Stimulated activated CD4-positive, alpha-beta T cell treated with anti-CD3 and anti-CD28 coated beads, Interleukin-4, amount 100 ng/mL, for 48 hours (primary cell): ENCODE measurements around the gene COQ4.

Source experiments
- DNase-seq, 2 donors: peaks; one replicate each; pipeline ENCODE4 v3.0.0-alpha.2; 2020; ENCODE audit warnings: low read depth in 2 of 2

Gene COQ4

DNA sequence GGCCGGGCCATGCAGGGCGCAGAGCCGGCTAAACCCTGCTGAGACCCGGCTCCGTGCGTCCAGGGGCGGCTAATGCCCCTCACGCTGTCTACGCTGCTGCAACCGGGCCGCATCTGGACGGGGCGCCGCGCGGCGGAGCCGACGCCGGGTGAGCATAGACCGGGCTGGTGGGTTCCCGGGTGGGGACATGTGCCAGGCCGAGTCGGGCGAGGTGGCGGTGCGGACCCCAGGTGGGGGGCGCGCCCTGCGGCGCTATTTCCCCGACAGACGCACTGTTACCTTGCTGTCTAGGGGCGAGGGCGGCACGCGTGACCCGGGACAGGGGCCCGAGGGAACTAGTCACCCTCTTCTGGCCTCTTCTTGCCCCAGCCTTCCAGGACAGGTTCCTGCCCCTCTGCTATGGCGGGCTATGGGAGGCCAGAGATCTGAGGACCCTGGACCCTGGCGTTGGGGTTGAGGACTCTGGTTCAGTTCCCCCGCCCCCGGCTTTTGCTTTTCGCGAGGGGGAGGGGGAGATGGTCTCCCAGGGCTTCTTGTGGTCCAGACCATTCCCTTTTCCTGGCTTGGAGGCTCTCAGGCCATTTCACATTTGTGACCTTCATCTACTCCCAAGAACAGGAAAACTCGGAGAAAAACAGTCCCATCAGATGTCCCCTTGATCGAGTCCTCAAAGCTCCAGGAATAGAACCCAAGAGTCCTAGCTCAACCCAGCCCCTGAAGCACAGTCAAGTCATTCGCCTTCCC lies 18.2 kb downstream of the COQ4 start:
- peak in 1 of 2 donors; percentile 4 for DNase-seq

DNA sequence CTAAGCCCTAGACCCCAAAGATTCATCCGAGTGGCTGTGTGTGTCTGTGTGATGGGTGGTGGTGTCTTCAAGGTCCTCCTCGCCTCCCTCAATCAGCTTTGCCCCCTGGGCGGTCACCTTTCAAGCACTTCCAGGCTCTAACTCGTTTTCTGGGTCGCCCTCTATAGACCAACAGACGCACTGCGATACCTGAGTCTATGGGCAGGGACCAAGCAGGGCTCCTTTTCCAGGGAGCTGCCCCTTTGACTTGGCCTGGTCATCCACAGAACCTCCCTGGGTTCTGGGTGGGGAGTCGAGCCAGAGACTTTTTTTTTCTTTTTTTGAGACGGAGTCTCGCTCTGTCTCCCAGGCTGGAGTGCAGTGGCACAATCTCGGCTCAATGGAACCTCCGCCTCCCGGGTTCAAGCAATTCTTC lies 18.8 kb downstream of the COQ4 start:
- DNase-seq = peak; percentile 56 to 58

DNA sequence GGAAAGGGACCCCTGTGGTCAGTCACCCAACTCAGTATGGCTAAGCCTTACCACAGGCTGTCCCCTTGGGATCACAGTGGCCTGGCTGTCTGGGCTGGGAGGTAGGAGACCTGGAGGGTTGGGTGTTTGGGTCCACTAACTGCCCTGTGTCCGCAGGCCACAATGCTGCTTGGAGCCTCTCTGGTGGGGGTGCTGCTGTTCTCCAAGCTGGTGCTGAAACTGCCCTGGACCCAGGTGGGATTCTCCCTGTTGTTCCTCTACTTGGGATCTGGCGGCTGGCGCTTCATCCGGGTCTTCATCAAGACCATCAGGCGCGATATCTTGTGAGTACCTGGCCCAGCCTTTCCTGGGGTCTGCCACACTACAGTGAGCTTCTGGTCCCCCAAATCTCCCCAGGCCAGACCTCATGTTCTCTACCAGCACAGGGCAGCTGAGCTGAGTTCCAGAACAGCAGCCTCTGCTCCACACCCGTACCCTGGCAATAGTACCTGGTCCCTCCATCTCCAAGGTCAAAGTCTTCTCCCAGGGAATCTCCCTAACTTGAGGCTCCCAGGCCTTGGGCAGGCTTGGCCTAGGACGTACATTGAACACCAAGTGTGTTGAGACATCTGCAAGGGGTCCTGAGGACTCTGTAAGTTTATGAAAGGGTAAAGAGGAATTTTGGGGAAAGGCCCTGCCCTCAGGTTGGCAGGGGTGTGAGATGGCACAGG lies 20.5 kb downstream of the COQ4 start:
- no peak for DNase-seq

DNA sequence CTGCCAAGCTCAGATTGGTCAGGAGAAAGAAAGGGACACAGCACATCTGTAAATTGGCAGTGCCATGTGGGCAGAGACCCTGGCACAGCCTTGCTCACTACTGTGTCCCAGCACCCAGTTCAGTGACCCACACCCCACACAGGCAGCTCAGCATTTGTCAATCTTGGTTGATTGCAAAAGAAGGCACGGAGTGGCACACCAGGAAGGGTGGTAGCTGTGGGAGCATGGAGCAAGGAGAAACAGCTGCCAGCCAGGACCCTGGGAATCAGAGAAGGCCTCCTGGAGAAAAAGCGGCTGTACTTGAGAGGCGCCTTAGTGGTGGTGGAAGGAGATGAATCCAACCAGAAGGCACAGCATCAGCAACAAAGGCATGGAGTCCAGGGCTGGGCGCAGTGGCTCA lies 21.2 kb downstream of the COQ4 start:
- DNase-seq = no peak

DNA sequence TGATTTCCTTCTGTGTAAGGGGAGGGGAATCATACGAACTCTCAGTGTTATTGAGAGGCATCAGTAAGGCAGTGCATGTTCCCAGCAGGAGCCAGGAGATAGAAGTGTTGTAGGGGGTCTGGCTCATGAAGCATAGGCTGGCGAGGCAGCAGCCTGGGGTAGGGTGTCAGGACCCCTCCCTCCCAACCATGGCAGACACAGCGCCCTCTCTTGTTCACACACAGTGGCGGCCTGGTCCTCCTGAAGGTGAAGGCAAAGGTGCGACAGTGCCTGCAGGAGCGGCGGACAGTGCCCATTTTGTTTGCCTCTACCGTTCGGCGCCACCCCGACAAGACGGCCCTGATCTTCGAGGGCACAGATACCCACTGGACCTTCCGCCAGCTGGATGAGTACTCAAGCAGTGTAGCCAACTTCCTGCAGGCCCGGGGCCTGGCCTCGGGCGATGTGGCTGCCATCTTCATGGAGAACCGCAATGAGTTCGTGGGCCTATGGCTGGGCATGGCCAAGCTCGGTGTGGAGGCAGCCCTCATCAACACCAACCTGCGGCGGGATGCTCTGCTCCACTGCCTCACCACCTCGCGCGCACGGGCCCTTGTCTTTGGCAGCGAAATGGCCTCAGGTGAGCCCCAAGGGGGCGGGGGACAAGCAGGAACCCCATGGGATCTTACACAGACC lies 22.4 kb downstream of the COQ4 start:
- no peak for DNase-seq

DNA sequence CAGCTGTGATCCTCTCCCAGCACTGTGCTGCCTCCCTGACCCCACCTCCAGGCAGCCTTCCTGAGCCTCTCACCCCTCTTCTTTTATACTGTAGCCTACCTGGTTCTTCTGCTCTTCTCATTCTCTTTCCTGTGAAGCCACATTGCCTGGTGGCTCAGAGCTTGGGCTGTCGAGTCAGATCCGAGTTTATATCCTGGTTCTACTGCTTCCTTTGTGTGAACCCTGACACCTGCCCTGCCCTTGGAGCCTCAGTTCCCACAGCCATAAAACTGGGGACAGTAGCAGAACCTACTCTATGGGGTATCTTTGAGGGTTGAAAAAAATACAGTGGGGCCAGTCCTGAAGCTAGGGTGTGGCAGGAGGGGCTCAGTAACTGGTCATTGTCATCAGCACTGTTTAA lies 26.5 kb downstream of the COQ4 start:
- DNase-seq = no peak

DNA sequence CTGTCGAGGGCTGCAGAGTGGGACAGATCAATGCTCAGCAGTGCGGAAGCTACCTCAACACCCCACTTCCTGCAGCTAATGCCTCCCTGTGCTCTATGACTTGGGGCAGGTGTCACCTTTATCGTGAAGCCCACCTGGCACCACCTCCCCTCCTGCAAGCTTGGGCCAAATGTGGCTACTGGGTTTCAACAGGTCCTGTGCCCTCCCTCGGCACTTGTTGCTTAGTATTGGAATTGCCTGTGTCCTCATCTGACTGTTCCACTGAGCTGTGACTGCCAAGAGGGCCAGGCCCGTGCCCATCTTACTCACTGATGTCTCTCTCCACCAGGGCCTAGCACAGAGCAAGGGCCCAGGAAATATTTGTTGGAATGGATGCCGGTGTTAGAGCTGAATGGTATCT lies 27.1 kb downstream of the COQ4 start:
- DNase-seq = no peak

DNA sequence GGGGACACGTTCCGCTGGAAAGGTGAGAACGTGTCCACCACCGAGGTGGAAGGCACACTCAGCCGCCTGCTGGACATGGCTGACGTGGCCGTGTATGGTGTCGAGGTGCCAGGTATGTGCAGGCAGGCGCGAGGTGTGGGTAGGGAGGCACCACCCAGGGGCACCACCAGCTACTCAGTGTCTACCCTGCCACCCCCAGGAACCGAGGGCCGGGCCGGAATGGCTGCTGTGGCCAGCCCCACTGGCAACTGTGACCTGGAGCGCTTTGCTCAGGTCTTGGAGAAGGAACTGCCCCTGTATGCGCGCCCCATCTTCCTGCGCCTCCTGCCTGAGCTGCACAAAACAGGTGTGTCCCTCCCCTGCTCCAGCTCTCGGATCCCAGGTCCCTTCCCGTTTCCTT lies 32.8 kb downstream of the COQ4 start:
- DNase-seq = no peak

DNA sequence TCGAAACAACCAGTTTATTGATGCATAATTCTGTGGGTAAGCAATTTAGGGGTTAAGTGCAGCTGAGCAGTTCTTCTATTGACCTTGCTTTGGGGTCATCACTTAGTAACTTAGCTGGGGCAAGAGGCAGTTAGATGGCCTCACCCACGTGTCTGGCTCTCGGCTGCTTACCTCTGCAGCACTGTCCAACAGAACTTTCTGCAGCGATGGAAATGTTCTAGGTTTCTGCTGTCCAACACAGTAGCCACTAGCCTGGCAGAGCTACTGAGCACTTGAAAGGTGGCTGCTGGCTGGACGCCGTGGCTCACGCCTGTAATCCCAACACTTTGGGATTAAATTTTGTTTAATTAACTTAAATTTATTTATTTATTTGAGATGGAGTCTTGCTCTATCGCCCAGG lies 35.5 kb downstream of the COQ4 start:
- no peak for DNase-seq

DNA sequence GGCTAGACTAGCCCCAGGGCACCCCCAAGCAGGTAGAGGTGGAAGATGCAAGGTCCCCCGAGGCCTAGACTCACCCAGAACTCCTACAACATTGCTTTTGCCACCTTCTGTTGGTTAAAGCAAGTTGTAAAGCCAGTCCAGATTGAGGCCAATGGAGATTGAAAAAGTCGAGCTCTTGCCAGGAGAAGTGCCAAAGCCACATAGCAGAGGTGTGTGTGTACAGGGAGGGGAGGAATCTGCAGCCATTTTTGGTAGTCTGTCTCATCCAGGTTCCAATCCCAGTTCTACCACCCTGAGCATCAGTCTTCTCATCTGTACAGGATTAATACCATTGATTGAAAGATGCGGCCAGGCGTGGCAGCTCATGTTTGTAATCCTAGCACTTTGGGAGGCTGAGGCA lies 36.2 kb downstream of the COQ4 start:
- no peak for DNase-seq

DNA sequence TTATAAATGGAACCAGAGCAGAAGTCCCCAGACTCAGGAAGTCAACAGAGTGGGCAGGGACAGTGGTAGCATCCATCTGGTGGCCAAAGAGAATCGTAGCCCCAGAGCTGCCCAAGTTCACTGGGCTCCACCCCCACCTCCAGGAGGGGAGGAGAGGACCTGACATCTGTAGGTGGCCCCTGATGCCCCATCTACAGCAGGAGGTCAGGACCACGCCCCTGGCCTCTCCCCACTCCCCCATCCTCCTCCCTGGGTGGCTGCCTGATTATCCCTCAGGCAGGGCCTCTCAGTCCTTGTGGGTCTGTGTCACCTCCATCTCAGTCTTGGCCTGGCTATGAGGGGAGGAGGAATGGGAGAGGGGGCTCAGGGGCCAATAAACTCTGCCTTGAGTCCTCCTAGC lies 38.2 kb downstream of the COQ4 start:
- DNase-seq = no peak

DNA sequence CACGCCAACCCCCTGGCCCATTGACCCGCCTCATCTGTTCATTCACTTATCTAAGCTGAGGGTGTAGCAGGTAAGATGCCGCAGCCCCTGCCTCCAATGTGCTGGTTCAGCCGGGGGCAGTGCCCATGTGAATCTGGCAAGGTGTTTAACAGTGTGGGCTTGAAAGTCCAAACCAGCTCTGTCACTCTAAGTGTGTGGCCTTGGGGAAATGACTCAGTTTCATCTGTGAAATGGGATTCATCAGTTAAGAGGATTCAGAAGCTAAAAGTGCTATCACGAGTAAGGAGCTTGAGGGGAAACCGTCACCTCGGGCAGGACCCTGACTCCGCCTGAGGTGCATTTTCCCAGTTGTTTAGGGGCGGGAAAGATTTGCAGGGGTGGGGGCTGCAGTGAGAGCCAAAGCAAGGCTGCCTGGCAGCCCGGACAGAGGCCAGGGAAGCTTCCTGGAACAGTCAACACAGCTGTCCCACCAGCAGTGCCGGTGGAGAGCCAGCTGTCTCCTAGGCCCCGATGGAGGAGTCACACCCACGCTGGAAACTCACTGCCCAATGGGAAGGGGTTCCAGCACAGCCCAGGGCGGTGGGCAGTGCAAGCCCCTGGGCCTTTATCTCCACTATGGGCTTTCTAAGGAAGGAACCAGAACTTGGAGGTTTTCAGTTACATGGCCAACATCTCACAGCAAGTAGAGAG lies 38.8 kb downstream of the COQ4 start:
- no peak for DNase-seq

DNA sequence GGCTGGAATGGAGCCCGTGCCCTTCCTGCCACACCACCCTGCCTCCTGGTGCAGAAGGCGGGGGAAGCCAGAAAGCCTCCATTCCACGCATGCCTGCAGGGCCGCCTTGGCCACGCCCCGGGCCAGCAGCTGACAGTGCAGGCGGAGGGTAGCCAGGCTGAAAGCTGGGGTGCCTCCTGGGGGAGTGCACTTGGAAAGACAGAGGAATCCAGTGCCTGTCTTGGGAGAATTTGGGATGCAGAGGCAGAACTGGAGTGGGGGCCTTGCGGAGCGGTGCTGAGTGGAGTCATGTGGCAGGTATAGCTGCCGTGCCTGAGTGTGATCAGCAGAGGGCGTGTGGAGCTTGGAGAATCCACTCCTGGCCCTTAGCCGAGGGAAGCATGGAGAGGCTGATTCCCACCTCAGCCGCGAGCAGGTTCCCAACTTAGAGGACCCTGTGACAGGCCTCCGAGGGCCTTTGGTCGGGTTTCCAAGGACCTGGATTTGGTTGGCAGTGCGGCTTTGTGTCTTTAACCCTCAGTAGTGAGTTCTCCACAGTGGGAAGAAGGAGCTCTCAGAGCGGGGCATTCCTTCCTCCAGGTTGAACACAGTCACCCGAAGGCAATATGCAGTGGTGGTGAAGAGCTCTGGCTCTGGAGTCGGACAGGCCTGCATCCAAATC lies 39.5 kb downstream of the COQ4 start:
- peak; percentile 54 to 63 for DNase-seq

DNA sequence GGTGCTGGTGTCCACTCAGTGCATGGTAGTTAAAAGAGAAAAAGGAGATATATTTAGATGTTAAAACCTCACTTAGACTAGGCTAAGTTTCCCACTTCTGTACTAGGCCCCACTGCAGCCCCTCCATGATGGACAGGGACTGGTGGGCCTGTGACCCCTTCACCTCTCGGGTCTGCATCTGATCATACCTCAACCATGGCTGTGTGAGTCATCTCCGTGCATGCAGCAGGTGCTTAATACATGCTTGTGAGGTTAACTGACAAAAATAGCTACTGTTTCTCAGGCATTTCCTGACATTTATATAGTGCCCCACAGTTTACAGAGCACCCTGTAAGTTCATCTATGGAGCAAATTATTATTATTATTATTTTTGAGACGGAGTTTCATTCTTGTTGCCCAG lies 40.1 kb downstream of the COQ4 start:
- no peak for DNase-seq

DNA sequence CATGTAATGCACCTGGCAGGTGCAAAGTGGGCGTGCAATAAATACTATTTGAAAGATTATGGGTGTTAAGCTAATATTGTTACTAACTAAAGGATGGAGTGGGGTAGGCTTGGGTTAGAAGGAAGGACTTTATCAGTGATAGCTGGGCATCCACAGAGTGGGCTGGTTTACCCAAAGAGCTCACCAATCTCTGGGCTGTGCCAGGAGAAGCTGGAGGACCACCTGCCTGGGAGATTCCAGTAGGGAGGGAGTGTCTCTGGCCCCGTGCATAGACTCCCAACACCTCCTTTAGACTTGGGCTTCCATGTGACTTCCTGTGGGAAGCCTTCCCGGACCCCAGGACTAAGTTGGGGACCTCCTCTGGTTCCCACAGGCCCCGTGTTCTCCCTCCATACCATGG lies 42.9 kb downstream of the COQ4 start:
- no peak for DNase-seq

DNA sequence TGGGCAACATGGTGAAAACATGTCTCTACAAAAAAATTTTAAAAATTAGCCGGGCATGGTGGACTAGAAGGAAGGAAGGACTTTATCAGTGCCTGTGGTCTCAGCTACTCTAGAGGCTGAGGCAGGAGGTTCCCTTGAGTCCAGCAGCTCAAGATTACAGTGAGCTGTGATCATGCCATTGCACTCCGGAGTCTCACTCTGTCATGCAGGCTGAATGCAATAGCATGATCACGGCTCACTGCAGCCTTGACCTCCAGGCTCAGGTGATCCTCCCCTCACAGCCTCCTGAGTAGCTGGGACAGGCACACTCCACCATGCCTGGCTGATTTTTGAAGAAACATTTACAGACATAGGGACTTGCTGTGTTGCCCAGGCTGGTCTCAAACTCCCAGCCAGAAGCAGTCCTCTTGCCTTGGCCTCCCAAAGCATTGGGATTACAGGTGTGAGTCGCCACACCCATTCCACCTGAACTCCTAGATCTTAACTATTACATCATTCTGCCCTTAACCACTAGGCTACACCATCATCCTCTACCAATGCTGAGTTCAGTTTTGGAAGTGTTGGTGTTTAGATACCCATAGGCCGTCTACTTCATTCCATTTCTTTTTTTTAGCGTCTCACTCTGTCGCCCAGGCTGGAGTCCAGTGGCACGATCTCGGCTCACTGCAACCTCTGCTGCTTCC lies 46.5 kb downstream of the COQ4 start:
- DNase-seq = no peak

DNA sequence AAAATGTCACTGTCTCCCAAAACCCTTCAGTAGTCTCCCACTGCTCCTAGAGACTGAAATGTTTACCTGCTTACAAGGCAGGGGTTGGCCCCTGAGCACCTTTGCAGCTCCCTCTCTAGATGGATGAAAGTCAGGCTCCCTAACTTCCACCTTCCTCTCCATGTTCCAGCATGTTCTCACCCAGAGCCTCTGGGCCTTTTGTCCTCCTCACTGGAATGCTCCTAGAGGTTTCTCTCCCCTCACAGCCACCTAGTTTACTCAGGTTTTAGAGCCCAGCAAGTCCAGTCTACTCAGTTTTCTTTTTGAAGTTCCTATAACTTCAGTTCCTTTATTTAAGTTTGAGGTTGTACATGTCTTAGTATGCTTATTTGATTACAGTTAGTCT lies 47.7 kb downstream of the COQ4 start:
- DNase-seq = no peak

DNA sequence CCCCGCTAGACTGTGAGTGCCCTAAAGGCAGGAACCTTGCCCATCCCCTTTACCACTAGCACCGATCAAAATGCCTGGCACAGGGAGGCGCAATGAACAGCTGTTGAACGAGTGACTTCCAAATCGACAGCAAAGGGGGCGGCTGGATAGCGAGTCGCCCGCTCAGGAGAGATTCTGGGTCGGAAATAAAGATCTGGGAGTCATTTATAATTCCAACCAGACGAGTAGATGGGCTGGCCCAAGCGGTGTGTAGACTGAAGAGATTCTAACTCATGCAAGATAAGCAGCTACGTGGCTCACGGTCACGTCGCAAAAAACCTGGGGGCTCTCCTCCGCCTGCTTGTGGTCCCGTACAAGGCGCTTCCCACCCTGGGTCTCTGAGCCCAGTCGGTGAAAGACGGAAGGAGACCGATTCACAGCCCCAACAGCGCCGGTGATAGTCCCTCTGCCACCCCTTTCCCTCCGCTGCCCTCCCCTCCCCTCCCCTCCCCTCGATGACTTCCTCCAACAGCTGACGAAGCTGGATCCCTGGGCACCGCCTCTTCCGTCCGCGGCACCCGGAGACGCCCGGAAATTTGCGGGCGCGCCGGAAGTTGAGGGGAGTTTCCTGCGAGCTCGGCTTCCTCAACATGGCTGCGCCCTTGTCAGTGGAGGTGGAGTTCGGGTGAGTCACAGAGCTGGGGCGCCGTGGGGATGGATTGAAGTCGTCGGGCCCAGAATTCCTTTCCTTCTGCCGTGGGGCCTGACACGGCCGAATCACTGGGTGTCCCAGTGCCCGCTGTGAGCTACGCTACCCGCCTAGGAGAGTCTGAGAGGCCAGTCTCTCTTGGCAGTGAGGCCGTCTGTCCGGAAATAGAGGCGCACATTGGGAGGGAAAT lies 48.4 kb downstream of the COQ4 start, which contains the start of gene URM1:
TSS of gene URM1 (plus strand) at position 623 of the 878 bp plus-strand sequence. CDS start at position 630, 7 bp downstream.
- DNase-seq = peak; percentile 89 to 95

DNA sequence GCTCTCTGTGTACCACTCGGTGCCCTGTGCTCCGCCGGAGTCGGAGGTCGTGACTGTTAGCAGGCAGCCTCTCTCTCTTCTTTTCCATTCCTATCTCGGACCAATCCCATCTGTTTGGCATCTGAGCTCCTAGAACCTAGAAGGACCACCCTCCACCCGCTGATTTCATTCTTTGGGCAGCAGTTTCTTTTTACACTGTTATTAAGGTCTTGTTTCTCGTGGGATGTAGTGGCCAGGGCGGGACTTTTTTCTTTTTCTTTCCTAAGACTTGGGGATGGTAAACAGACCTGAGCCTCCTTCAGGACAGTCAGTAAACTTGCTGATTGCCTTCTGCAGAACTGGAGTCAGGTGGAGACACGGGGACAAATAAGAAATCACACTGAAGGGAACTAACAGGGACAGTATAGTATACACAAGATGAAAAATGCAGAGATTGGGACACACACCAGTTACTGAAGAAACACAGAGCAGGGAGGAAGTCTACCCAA lies 49.0 kb downstream of the COQ4 start:
- DNase-seq = no peak

DNA sequence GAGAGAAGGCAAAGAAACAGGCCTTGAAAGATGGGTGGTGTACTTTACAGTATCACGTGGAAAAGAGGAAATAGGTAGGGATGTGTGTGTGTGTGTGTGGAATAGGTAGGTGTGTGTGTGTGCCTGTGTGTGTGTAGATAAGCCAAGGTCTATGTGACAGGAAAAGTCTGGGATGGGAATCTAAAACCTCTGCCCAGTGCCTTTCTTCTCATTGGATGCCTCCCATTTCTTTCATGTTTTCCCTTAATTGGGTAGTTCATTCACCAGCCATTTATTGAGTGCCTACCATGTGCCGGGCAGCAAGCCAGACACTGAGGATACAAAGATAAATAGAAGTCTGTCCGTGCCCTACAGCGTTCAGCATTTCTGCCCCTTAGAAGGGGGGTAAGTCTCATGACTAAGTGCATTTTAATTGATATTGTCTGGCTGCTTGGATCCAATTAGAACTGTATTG lies 49.6 kb downstream of the COQ4 start:
- DNase-seq = no peak
